Stimulated activated CD4-positive, alpha-beta T cell treated with anti-CD3 and anti-CD28 coated beads, Interleukin-4, amount 100 ng/mL, for 24 hours (primary cell): Measurements from ENCODE around the gene MAP2K6.

Source experiments
- DNase-seq: peaks from one replicate; pipeline ENCODE4 v3.0.0-alpha.2; 2020

Gene MAP2K6

GRCh38 chr17:69497161-69497560, 82.7 kb downstream of the MAP2K6 start:
- no peak for DNase-seq

- DNase-seq = no peak
These were observed 84.8 kb downstream of the MAP2K6 start for GRCh38 chr17:69499318-69499717.

GRCh38 chr17:69500911-69501429, 86.5 kb downstream of the MAP2K6 start:
- DNase-seq = no peak

- no peak for DNase-seq
These were observed 87.3 kb downstream of the MAP2K6 start for GRCh38 chr17:69501591-69502468.

- DNase-seq = no peak
These were observed 89.2 kb downstream of the MAP2K6 start for GRCh38 chr17:69503711-69504110.

GRCh38 chr17:69505740-69506139, 91.2 kb downstream of the MAP2K6 start:
- no peak for DNase-seq

- no peak for DNase-seq
These were observed 92.0 kb downstream of the MAP2K6 start for GRCh38 chr17:69506489-69506888.

GRCh38 chr17:69508814-69509213, 94.3 kb downstream of the MAP2K6 start:
- no peak for DNase-seq

- DNase-seq = no peak
These were observed 96.8 kb downstream of the MAP2K6 start for GRCh38 chr17:69511250-69511649.

- no peak for DNase-seq
These were observed 98.4 kb downstream of the MAP2K6 start for GRCh38 chr17:69512946-69513345.

GRCh38 chr17:69516225-69516624, 101.7 kb downstream of the MAP2K6 start:
- no peak for DNase-seq

GRCh38 chr17:69516911-69517310, 102.4 kb downstream of the MAP2K6 start:
- no peak for DNase-seq

GRCh38 chr17:69518951-69519350, 104.5 kb downstream of the MAP2K6 start:
- no peak for DNase-seq

GRCh38 chr17:69523244-69523861, 108.9 kb downstream of the MAP2K6 start:
- DNase-seq = no peak

- DNase-seq = no peak
These were observed 110.4 kb downstream of the MAP2K6 start for GRCh38 chr17:69524854-69525253.

GRCh38 chr17:69525920-69526841, 111.7 kb downstream of the MAP2K6 start:
- DNase-seq = peak; percentile 5

GRCh38 chr17:69528035-69528434, 113.5 kb downstream of the MAP2K6 start:
- DNase-seq = no peak

GRCh38 chr17:69533481-69534234, 119.2 kb downstream of the MAP2K6 start:
- no peak for DNase-seq

GRCh38 chr17:69534235-69534621, 119.7 kb downstream of the MAP2K6 start:
- no peak for DNase-seq

GRCh38 chr17:69535016-69535570, 120.6 kb downstream of the MAP2K6 start:
- DNase-seq = no peak

- no peak for DNase-seq
These were observed 124.3 kb downstream of the MAP2K6 start for GRCh38 chr17:69538795-69539194.

GRCh38 chr17:69539274-69539673, 124.8 kb downstream of the MAP2K6 start:
- DNase-seq = no peak
